GM19324 (cell line): ENCODE measurements around the gene MYO7B.

Experiments used
- ATAC-seq: cut with Tn5 transposase; IDR thresholded peaks from one replicate; pipeline ENCODE4 v1.9.1; 2021; ENCODE audit warnings: mild to moderate bottlenecking, moderate library complexity; ENCODE audit not compliant: unreplicated experiment, low FRiP score

Gene MYO7B

DNA sequence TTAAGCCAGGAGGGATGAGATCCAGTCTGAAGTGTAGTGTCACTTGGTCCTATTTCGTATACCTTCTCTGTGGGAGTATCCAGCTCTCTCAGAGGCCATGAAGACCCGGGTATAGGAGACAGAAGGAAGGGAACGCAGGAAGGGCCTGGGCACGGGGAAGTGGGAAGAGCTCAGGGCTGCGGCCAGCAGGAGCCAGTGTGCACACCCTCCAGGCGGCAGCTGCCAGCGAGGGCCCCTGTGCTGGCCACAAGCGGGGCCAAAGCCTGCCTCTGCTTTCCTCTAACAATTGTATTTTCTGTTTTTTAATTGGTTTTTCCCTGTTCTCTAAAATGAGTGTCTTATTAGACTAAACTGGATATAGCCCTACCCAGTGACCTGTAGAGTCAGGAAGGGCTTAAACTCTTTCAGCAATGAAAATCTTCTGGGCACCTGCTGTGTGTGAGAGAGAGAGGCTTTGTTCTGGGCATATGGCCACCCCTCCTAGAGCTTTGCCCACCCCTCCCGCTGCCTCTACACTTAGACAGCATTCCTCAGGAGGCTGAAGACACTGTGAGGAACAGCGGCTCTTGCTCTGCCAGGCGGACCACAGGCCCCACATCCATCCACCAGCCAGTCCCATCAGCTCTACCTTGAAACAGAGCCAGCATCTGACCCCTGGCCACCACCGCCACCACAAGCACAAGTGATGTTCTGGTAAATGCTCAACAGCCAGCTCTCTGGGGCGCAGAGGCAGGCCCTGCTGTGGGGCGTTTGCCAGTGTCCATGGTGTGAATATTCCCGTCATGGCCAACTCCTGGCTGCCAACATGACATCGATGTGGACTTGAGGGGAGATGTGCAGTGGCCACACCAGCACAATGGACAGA is 120.0 kb downstream of the MYO7B start:
- ATAC-seq: no peak

DNA sequence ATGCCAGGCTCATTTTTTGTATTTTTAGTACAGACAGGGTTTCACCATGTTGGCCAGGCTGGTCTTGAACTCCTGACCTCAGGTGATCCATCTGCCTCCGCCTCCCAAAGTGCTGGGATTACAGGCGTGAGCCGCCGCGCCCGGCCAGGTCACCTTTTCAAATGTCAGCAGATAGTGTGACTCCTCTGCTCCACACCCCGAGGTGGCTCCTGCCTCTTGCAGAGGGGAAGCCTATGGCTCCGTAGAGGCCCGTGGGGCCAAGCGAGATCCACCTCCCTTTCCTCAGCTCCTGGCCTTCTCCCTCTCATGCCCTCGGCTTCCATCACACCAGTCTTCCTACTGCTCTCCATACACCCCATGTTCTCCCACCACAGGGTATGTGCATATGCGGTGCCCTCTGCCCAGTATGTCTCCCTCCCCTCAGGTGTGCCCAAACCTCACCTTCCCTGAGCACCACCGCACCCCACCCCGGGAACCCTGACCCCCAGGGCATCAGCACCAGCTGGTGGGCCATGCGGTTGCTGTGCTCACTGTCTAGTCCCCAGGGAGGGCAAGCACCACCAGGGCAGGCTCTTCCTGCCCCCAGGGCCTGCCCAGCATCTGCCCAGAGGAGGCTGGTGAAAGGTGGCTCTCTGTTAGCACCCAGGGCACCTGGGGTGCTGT is 121.2 kb downstream of the MYO7B start:
- no peak for ATAC-seq

DNA sequence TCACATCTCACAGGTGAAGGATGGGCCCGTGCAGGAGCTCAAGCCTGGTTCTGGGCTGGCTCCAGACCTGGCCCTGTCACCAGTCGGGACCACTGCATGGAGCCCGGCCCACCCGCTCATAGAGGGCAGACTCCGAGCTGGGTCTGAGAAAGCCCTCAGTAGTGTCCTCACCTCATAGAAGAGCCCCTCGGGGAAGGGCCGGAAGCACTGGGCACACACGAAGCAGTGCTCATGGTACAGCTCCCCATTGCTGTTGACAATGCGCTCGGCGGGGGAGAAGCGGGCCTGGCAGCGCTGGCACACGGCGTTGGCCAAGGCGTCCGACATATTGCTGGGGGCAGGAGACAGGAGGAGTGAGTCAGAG is 121.7 kb downstream of the MYO7B start:
- ATAC-seq: no peak

DNA sequence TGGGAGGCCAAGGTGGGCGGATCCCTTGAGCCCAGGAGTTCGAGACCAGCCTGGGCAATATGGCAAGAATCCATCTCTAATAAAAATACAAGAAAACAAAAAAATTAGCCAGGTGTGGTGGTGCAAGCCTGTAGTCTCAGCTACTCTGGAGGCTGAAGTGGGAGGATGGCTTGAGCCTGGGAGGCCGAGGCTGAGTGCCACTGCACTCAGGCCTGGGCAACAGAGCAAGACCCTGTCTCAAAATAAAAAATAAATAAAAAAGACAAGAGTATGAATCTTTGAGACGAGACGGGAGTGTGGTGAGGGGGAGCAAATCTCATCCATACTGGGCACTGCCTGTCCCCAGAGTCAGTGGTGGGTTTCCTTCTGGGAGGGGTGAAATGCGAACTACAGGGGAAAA is 122.7 kb downstream of the MYO7B start:
- no peak for ATAC-seq

DNA sequence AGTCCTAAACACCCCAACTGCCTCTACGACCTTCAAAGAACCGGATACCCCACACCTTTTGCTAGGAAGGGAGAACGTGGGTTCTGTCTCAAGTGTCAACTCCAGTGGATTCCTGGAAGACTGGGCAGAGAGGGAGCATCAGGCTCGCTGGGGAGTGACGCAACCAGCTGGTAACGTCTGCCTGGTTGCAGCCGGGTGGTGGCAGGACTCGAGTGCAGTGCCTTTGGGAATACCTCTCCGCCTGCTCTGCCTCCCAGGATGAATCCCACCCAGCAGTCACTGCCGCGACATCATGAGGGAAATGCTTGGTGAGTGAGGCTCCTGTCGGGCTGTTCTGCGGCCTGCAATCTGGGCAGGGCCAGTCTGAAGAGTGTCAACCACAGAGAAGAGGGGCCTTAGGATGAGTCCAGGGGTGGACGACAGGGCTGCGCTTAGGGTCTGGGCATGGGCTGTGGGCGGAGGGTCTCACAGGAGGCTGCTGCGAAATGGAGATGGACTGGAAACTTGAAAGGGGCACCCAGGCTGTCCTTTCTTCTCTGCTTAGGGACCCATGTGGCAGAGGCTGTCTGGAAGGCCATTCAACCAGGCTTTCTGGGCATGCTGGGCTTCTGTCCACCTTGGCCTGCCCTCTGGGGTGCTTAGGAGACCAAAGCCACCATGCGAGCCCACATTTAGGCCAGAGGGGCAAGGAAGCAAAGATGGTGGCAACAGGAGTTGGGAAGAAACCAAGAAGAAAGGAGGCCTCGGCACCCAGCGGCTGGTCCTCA is 123.3 kb downstream of the MYO7B start:
- no peak for ATAC-seq

DNA sequence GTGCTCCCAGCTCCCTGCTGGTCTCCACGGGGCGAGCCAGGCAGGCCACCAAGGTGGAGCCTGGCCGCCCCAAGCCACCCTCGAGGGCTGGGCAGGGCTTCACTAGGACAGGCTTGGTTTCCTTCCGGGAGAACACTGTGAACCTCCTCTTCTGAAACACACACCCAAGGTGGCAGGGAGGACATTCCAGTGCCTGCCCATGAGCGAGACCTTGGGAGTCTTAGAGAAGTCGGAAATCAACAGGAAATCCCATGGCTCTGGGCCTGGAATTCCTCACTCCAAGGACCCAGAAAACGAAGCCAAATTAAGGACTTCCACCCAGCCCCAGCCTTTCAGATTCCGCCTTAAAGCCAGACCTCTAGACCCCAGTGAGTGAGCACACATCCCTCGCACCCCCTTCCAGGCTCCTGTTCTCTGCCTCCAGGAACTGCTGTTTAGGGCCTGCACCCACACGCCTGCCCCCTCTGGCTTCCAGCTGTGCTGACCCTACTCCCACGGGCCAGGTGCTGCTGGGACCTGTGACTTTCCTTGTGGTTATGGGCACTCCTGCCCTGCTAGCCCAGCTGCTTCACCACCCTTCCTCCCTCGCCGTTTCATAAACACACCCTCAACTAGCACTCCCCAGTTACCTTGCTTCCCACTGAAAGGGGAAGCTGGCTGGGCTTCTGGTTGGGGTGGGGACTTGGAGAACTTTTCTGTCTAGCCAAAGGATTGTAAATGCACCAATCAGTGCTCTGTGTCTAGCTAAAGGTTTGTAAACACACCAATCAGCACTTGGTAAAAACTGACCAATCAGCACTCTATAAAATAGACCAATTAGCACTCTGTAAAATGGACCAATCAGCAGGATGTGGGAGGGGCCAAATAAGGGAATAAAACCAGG is 124.2 kb downstream of the MYO7B start:
- ATAC-seq: no peak

DNA sequence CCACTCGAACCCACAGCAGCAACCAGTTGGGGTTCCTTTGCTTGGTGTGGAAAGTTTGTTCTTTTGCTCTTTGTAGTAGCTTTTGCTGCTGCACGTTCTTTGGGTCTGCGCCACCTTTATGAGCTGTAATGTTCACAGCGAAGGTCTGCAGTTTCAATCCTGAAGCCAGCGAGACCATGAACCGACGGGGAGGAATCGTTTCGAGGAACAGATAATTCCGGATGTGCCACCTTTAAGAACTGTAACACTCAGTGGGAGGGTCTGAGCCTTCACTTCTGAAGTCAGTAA is 124.8 kb downstream of the MYO7B start:
- ATAC-seq: no peak

DNA sequence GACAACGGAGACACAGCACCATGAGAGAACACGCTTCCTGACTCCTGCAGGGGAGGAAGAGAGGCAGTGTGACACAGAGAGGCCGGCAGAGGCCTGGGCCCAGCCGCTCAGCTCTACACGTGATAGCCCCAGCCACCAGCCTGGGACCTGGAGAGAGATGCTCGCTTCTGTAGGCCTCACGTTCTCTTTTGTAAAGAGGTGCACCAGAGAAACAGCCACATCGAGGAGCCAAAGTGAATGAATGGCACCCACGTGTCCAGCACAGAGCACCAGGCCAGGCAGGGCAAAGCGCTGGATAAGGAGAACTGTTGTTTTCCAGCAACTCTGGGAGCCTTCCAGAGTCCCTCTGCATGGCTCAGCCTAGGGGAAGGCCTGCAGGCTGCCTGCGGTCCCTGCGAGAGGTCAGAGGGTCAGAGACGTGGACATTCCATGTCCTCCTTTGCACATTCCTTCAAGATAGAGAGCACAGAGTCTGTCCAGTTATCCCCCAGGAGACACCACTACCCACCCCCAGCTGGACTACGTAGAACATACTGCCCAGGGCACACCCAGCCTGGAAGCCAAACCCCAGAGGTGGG is 125.7 kb downstream of the MYO7B start:
- no peak for ATAC-seq

DNA sequence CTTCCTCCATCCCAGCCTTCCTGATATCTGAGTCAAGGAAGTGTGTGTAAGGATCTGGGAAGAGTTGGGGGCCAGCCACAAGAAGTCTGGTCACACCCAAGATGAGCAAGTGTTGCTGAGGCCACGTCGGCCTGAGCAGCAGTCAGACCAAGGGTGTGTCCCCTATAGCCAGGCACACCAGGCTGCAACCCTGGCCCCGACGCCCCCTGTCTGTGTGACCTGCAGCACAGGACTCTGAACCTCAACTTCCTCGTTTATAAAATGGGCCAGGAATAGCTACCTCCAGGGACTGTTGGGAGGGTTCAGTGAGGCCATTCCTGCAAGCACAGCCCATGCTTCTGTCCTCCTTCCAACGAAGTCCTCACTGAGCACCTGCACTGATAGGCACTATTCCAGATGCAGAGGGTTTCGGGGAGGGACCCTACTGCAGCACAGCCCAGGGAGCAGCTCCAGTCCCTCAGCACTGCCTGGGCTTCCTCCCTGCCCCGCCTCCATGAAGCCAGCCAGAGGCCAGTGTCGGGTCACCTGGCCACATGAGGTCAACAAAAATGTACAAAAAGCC is 126.5 kb downstream of the MYO7B start:
- no peak for ATAC-seq

DNA sequence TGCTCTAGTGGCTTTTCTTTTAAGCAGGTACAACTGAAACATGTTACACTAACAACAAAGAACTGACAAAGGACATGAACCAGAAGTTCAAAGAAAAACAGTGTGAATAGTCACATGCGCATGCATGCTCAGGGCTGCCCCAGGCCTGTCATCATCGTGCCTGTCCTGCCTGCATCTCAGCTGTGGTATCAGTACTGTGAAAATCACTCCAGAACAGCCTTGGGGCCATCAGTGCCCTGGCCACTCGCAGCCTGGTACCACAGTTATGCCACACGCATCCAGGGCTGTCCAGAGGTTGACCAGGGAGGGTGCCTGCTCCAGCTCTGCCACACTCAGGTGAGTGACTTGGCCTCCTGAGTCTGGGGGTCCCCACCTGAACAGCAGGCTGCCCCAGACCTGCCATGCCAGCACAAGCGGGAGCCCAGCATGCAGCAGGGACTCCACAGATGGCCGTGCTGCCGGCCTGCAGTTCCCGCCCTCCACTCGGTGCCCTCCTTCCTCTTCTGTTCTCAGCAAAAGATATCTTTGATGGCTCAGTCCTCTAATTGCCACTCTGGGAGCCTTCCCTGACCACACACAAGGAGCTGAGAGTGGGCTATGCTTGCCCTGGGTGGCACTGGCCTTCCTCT is 127.6 kb downstream of the MYO7B start:
- ATAC-seq: no peak

DNA sequence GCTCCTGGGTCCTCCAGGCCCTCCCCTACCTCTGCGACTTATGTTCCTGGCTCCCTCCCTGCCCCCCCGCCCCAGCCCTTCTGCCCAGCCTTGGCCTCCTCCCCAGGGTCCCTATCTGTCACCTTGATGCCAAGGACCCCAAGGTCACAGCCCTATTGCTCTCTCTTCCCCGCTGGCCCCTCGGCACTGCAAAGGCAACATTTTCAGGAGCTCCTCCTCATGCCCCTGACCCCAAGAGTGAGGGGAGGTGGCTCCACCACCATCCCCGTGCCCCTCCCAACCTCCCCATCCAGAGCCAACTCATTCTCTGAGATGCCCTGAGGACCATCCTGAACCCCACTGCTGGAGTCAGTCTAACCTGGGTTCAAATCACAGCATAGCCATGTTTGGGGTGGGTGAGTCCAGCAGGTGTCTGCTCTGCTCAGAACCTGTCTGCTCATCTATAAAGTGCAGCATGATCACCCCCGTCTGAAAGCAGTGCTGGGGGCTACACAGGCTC is 128.1 kb downstream of the MYO7B start:
- no peak for ATAC-seq

DNA sequence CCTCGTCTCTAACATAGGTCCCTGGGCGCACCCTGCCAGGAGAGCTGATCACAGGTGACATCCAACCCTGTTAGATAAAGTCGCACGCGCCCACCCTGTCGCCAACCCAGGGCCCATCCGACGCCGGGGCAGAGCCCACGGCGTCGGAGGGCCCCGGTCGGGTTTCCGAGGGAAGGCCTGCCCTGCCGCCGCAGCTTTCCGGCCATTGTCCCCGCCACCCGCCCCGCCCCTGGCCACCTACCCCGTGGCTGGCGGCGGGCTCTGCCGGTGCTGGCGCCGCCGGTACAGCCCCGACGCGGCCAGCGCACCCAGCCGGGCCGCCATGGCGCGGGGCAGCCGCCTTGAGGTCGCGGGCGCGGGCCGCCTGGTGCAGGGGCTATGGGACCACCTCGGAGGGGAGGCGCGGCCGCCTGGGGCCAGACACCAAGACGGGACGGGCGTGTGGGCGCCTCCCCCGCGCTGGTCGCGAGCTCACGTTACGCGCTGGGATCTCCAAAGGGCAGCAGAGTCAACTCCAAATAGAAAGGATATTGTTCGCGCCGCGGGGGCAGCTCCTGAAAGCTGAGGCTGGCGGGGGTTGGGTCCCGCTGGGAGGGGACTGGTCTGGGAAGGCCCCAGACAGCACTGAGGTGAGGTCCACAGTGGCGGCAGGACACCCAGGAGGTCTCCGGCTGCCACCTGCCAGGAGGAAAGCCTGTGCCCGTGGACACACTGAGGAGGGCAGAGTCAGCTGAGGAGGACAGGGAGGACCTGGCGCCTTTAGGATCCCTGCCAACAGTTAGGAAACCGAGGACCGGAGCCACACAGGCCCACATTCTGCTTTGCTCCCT is 128.8 kb downstream of the MYO7B start:
- ATAC-seq: no peak

DNA sequence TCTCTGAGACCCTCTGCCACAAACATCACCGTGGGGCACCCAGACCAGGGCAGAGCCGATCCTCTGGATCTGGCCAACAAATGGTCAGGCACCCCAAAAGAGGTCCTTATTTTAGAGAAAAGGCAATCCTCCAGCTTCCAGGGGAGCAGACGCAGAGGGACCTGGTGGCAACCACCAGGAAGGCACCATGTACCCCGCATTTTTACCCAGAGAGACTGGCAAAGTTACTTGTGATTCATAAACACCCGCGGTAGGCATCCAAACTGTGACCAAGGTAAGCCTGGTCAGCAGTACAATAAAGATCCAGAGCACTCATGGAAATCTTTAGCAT is 129.4 kb downstream of the MYO7B start:
- no peak for ATAC-seq

DNA sequence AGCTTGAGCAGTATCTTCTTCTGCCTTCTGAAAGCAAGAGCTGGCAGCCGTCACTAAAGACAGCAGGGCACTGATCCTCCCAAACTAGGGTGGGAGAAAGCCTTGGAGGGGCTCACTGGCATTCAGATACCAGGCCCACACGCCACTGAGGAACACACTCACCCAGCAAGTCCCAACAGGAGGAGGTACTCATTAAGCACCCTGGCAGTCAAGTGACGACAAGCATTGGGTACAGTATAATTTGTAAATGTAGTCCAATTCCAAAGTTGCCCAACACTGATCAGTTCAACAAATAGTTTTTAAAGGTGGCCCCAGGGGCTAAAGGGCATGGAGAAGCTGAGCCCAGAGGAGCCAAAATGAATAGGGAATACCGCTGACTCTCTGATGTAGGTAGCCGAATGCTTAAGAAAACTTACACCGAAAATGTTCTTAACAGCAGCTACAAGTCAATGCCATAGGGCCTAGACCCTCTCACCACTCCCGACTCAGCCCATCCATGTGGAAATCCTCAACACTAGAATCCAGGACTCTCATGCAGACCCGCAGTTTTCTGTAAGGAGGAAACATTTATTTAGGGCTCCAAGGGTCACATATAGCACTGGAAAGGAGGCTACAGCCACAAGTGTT is 129.9 kb downstream of the MYO7B start:
- ATAC-seq: no peak

DNA sequence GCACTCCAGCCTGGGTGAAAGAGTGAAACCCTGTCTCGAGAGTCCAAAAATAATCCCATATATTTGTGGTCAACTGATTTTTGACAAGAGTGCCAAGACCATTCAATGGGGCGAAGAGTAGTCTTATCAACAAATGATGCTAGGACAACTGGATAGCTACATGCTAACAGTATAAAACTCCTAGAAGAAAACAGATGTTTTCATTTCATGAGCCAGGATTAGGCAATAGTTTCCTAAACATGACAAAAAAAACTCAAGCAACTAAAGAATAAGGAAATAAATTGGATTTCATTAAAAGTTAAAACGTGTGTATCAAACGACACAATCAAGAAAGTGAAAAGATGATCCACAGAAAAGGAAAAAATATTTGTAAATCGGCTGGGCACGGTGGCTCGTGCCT is 133.6 kb downstream of the MYO7B start:
- no peak for ATAC-seq

DNA sequence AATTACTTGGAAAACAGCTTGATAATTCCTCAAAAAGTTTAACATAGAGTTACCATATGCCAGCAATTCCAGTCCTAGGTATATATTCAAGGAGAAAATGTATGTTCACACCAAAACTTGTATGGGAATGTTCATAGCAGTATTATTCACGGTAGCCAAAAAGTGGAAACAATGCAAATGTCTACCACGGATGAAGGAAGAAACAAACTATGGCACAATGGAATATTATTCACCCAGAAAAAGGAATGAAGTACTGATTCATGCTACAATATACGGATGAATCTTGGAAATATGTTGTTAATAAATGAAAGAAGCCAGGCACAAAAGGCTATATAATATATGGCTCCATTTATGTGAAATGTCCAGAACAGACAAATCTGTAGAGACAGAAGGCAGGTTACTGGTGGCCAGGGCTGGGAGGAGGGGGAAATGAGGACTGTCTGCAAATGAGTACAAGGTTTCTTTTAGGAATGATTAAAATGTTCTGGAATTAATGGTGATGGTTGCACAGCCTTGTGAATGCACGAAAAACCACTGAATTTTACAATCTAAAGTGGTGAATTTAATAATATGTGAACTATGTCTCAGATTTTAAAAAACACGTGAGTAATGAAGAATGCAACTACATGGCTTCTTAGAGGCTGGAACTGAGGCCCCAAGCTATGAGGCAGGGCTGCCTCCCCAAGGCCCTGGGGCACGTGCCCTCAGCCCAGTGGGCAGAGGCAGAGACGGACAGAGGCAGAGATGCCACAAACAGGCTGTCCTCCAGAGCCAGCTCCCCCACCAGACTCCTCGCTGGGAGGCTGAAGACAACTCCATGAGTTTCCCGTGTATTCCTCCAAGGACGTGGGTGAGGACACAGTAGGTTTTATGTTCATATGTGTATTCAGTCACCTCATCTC is 134.8 kb downstream of the MYO7B start:
- no peak for ATAC-seq

DNA sequence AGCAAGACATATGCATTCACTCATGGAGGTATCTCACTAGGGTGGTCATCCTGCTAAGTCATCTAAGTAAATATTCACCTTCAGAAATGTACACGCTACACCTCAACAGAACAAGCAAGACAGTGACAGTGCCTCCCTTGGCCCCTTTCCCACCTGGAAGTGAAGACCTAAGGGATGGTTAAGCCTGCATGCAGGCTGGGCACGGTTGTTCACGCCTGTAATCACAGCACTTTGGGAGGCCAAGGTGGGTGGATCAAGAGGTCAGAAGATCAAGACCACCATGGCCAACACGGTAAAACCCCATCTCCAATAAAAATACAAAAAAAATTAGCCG is 135.4 kb downstream of the MYO7B start:
- ATAC-seq: no peak
